HUES6 (cell line): ENCODE measurements around the gene MGLL.

Source experiments
- H3K27ac ChIP-seq: 2 replicates; pipeline ENCODE4 v1.7.0; 2013; ENCODE audit warnings: low read depth, mild to moderate bottlenecking, low read length, inconsistent platforms
- H3K27me3 ChIP-seq: 2 replicates; pipeline ENCODE4 v1.6.1; 2013; ENCODE audit warnings: low read length; ENCODE audit not compliant: control insufficient read depth, insufficient read depth
- H3K36me3 ChIP-seq: 2 replicates; pipeline ENCODE4 v1.6.1; 2013; ENCODE audit warnings: low read length; ENCODE audit not compliant: control insufficient read depth, insufficient read depth
- H3K4me1 ChIP-seq: 2 replicates; pipeline ENCODE4 v1.6.1; 2013; ENCODE audit warnings: low read length; ENCODE audit not compliant: control insufficient read depth, insufficient read depth
- H3K4me3 ChIP-seq: 2 replicates; pipeline ENCODE4 v1.5.1; 2013; ENCODE audit warnings: low read depth, low read length
- H3K9ac ChIP-seq: one replicate; pipeline ENCODE4 v1.6.1; 2013; ENCODE audit warnings: mild to moderate bottlenecking, low read length
- H3K9me3 ChIP-seq: 2 replicates; pipeline ENCODE4 v1.6.1; 2013; ENCODE audit warnings: low read depth, low read length; ENCODE audit not compliant: control insufficient read depth, insufficient read depth

MGLL gene

GRCh38 chr3:127753898-127754410 is 68.4 kb downstream of the MGLL start:
- H3K4me3 ChIP-seq = no peak overlapping the region
- H3K4me1 ChIP-seq = no peaks in the 10 kb centered on the region
- no peaks in the 10 kb centered on the region for H3K27me3 ChIP-seq
- no peaks in the 10 kb centered on the region for H3K36me3 ChIP-seq
- H3K9me3 ChIP-seq = no peaks in the 10 kb centered on the region
- no peak overlapping the region for H3K27ac ChIP-seq
- H3K9ac ChIP-seq = no peak overlapping the region

GRCh38 chr3:127753338-127753737 is 69.0 kb downstream of the MGLL start:
- no peaks in the 10 kb centered on the region for H3K4me1 ChIP-seq

GRCh38 chr3:127751782-127752181 is 70.5 kb downstream of the MGLL start:
- Histone ChIP-seq H3K4me3 (no peak overlapping the region), H3K9ac (no peak overlapping the region), H3K27me3 (no peaks in the 10 kb centered on the region), H3K4me1 (no peaks in the 10 kb centered on the region), H3K9me3 (no peaks in the 10 kb centered on the region), H3K27ac (no peak overlapping the region), H3K36me3 (no peaks in the 10 kb centered on the region)

More at GRCh38 chr3:127753338-127753737, 69.0 kb downstream of the MGLL start:
- Histone ChIP-seq H3K4me3 (no peak overlapping the region), H3K27ac (no peak overlapping the region), H3K9ac (no peak overlapping the region), H3K36me3 (no peaks in the 10 kb centered on the region), H3K9me3 (no peaks in the 10 kb centered on the region), H3K27me3 (no peaks in the 10 kb centered on the region)

GRCh38 chr3:127751163-127751621 is 71.1 kb downstream of the MGLL start:
- H3K36me3 ChIP-seq = no peaks in the 10 kb centered on the region
- H3K4me3 ChIP-seq = no peak overlapping the region
- H3K4me1 ChIP-seq = peaks cover 6% of the 10 kb centered on the region; the same call in 1 of the 2 replicates
- H3K27ac ChIP-seq = no peak overlapping the region
- no peaks in the 10 kb centered on the region for H3K27me3 ChIP-seq
- H3K9ac ChIP-seq = no peak overlapping the region
- H3K9me3 ChIP-seq = no peaks in the 10 kb centered on the region

- Histone ChIP-seq H3K36me3 (no peaks in the 10 kb centered on the region), H3K4me1 (peaks cover 7% of the 10 kb centered on the region; the same call in 1 of the 2 replicates), H3K27me3 (no peaks in the 10 kb centered on the region), H3K27ac (no peak overlapping the region), H3K9ac (no peak overlapping the region), H3K9me3 (no peaks in the 10 kb centered on the region), H3K4me3 (no peak overlapping the region)
These were observed 71.9 kb downstream of the MGLL start for GRCh38 chr3:127750226-127751031.

GRCh38 chr3:127749787-127750225 is 72.5 kb downstream of the MGLL start:
- no peaks in the 10 kb centered on the region for H3K9me3 ChIP-seq
- no peak overlapping the region for H3K27ac ChIP-seq
- H3K4me1 ChIP-seq = peaks cover 7% of the 10 kb centered on the region; the same call in 1 of the 2 replicates
- no peak overlapping the region for H3K9ac ChIP-seq
- no peaks in the 10 kb centered on the region for H3K27me3 ChIP-seq
- no peaks in the 10 kb centered on the region for H3K36me3 ChIP-seq
- H3K4me3 ChIP-seq = no peak overlapping the region

- Histone ChIP-seq H3K27me3 (no peaks in the 10 kb centered on the region), H3K4me3 (no peak overlapping the region), H3K9ac (no peak overlapping the region), H3K27ac (no peak overlapping the region), H3K36me3 (no peaks in the 10 kb centered on the region), H3K9me3 (no peaks in the 10 kb centered on the region), H3K4me1 (peaks cover 7% of the 10 kb centered on the region; the same call in 1 of the 2 replicates)
These were observed 73.0 kb downstream of the MGLL start for GRCh38 chr3:127749361-127749760.

- Histone ChIP-seq H3K4me1 (peaks cover 7% of the 10 kb centered on the region; the same call in 1 of the 2 replicates), H3K36me3 (no peaks in the 10 kb centered on the region), H3K27ac (no peak overlapping the region), H3K9ac (no peak overlapping the region), H3K27me3 (no peaks in the 10 kb centered on the region), H3K9me3 (no peaks in the 10 kb centered on the region), H3K4me3 (no peak overlapping the region)
These were observed 73.5 kb downstream of the MGLL start for GRCh38 chr3:127748754-127749327.

- Histone ChIP-seq H3K4me1 (peaks cover 7% of the 10 kb centered on the region; the same call in 1 of the 2 replicates), H3K9ac (no peak overlapping the region), H3K36me3 (no peaks in the 10 kb centered on the region), H3K4me3 (no peak overlapping the region), H3K27me3 (no peaks in the 10 kb centered on the region), H3K9me3 (no peaks in the 10 kb centered on the region), H3K27ac (no peak overlapping the region)
These were observed 74.4 kb downstream of the MGLL start for GRCh38 chr3:127747751-127748521.

GRCh38 chr3:127747066-127747465 is 75.2 kb downstream of the MGLL start:
- Histone ChIP-seq H3K4me3 (no peak overlapping the region), H3K36me3 (no peaks in the 10 kb centered on the region), H3K27me3 (no peaks in the 10 kb centered on the region), H3K4me1 (peaks cover 7% of the 10 kb centered on the region; the same call in 1 of the 2 replicates), H3K9me3 (no peaks in the 10 kb centered on the region), H3K27ac (no peak overlapping the region), H3K9ac (no peak overlapping the region)
